ENCODE data around the gene RASSF7.
A peak's percentile ranks its signal among the peaks of the same experiment; 100 is the strongest.
"Not testable (repeated sequence)": the region's sequence is repeated elsewhere in the genome, so short reads cannot be mapped to it uniquely, and the experiment has no call there.

Gene RASSF7

DNA sequence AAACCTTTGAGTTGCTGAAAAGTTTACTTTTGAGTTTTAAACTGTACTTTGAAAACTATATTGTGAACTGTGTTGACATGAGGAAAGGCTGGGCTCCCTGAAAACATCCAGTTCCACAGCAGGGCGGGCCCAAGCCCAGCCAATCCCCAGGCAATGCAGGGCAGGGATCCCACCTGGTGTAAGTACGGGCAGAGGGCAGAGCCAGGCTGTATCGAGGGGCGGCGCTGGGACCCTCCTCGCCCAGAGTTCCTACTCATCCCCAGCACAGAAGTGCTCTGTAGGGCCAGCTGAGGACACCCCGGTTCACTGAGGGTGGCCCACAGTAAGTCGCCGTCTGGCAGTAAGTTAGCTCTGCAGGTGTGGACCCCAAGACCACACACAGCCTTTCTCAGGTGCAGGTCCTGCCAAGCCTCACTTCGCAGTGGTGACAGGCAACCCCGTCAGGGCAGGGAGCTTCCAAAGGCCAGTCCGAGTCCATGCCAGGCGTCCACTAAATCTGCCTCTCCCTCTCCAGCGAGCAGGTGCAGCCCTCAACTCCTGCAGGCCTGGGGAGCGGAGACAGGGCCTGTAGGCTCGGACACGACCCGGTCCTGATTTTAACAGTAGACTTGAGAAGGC, 6.3 kb downstream of the RASSF7 start:
- no peak for DNase-seq (ENCODE audit: low spot score)

DNA sequence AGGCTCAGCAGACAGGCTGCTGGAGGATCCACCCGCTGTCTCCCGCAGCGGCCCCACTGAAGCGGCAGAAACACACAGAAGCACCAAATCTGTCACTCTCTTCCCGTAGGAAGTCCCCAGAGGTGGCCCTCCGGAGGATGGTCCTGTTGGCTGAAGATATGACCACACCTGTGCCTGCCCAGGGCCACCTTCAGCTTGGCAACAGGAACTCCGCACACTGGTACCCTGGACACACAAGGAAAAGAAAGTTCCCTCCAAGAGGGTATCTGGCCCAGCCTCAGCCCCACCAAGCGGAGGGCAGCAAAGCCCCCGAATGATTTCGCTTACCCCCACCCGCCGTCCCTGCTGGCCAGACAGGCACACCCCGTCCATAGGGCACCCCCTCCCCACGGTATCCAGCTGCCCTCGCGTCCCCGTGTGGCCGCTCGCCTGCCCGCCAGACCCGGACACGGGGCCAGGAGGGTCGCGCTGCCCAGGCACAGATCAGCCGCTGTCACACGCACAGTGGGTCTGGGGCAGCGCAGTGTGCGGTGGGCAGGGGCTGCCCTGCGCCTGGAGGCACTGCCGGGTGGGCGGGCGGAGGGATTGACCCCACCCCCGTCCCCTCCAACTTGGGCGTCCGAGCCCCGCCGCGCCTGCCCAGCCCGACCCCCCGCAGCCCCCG, 7.0 kb downstream of the RASSF7 start:
- no peak for DNase-seq (ENCODE audit: low spot score)

DNA sequence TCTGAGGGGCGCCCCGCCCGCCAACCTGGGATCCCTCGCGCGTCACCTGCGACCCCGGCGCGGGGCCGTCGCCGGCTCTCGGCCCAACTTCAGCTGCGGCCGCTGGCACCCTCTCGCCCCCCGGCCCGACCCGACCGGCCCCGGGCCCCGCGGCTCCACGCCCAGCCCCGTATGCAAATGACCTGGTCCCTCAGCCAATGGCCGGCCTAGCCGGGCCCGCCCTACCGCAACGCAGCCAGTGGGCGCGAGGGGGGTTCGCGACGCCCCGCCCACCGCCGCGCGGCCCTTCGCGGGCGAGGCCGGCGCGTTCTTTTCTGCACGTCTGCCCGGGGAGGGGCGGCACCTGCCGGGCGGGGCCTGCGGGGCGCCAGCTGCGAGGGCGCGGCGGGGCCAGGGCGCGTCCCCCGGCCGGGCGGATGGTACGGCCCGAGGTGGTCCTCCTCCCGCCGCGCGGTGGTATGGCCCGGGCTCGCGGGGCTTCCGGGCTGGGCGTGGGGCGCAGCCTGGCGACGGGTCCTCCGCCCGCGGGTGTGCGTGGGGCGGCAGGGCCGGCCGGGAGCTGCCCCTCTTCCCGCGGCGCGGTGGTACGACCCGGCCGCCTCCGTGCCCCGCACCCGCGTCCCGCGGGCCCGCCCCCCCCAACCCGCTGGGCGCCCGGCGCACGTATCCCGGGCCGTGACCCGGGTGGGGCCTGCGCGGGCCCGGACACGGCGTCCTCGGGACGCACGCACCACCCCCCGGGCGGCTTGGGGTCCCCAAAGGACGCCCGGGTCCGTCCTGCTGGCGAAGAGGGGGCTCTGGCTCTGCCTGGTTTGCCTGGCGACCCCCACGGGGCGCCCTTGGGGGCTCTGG, 7.8 kb downstream of the RASSF7 start:
- peak; percentile 94 for DNase-seq (ENCODE audit: low spot score)

DNA sequence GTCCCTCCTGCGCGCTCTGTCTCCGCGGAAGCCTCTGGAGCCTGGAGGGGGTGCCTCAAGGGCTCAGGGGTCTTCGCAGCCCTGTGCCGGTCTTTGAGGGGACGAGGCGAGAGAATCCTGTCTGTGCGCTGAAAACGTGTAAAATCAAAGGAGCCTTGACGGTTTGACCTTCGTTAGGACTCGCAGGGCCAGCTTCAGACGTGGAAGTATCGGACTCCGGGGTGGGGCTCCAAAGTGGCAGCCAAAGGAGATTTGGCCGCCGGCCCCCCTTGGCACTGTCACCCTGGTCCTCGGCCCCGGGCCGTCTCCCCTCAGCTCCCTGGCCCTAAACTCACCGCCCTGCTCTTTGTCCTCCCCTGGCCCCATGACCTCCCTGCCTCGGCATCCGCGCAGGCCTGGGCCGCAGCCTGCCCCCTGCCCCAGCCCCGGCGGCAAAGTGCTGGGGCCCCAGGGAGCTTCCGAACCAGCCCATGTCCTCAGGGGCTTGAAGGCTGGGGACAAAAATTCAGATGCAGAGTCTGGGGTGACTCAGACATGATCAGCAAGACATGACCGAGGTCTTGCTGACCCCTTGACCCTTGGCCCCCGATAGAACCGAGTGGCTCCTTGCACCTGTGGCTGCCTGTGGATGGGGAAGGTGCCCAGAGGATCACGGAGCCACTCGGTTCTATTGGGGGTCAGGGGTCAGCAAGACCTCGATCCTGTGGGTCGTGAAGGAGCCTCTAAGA, 8.6 kb downstream of the RASSF7 start:
- DNase-seq (ENCODE audit: low spot score) = no peak

DNA sequence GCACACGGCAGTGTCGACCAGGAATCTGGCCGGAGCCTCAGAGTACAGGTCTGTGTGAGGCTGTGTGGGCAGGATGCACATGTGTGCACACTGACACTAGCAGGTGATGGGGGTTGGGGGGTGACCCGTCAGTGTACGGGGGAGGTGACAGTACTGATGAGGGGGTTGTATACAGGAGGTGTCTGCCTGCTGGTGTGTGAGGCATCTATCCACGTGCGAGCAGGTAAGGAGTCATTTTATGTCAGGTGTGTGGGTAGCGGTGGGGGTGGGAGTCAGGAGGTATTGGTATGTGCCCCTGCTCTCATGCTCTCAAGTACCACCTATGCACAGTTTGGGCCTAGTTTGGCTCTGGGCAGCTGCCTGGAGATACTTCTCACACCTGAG, 11.0 kb downstream of the RASSF7 start:
- no peak for DNase-seq (ENCODE audit: low spot score)

DNA sequence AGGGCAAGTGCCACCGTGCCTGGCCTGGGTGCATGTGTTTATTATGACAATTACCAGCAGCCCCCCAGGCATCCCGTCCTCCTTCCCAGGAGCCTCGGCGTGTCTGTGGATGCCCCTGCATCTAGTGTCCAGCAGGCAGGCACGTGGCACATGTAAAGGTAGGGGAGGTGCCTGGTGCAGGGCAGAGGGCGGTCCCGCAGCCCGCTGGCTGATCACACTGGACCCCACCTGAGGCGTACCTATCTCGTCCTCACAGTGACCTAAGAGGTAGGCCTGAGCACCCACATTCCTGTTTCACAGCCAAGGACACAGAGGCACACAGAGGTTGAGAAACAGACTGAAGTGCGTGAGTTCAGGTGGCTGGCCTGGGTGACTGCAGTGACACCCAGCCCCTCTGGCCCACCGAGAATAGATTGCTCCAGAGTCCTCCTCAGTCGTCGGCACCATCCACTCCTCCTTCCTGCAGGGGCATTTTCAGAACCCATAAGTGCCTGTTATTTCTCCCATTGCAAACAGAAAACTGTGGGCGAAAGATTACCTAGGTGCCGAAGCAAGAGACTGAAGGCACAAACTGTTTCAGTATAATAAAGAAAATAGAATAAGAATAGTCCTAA, 12.5 kb downstream of the RASSF7 start:
- no peak for DNase-seq (ENCODE audit: low spot score)

DNA sequence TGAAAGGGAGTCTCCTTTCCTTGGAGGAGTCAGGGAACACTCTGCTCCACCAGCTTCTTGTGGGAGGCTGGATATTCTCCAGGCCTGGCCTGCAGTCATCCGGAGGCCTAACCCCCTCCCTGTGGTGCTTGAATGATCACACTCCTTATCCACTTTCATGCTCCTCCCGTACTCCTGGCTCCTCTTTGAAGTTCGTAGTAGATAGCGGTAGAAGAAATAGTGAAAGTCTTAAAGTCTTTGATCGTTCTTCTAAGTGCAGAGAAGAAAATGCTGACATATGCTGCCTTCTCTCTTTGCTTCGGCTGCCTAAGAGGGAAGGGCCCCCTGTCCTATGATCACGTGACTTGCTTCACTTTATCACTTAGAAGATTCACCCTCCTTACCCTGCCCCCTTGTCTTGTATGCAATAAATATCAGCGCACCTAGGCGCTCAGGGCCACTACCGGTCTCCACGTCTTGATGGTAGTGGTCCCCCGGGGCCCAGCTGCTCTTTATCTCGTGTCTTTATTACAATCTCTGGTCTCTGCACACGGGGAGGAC, 13.3 kb downstream of the RASSF7 start:
- DNase-seq (ENCODE audit: low spot score) = not testable (repeated sequence)

DNA sequence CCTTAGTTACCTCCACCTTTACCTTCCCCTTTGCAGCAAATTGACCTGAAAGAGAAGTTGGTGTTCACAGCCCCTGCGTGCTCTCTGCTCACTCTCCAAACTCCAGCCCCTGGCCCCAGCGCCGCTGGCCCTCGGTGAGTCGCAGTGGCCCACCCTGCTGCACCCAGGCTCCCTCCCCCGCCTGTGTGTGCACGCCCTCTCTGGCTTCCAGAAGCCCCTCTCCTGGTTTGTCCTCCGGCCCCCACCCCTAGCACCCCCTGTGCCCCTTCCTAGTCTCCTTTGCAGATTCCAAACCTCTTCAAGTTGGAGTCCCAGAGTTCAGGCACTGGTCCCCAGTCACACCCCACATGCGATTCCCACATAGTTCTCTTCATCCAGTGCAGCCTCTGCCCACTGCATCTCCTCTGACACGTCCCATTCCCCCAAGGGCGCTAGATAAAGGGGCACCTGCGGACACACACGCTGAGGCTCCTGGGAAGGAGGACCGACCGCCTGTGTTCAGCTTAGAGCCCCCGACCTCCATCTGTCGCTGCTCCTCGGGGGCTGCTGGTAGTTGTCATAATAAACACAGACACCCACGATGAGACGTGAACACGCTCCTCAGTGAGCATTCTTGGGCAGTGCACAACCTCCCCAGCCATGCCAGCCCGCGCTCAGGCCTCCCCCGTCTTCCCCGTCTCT, 14.0 kb downstream of the RASSF7 start:
- DNase-seq (ENCODE audit: low spot score) = no peak

DNA sequence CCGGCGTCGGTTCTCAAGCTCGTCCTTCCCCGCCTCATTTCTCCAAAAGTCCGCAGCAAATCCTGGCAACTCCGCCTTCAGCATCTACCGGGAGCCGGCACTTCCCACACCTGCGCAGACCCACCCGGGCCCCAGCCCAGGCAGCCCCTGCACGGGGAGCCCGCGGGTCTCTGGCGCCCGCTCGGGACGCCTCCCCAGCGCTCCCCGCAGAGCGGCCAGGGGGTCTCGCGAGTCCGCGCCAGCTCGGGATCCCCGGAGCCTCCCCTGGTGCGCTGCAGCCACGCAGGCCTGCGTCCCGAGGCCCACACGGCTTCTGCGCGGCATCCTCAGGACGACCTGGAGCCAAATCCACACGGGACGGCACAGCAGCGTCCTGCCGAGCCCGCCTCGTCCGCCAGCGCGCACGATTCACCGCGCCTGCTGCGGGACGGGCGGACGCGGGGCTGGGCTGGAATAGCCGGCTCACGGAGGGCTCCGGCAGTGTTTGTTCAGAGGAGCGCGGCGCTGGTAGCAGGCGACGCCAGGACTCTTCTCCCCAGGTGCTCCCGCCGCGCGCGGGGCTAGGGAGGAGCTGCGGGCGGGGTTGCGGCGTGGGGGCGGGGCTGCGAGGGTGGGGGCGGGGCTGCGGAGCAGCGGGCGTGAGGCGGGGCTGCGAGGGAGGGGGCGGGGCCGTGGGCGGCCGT, 14.7 kb downstream of the RASSF7 start:
- no peak for DNase-seq (ENCODE audit: low spot score)

DNA sequence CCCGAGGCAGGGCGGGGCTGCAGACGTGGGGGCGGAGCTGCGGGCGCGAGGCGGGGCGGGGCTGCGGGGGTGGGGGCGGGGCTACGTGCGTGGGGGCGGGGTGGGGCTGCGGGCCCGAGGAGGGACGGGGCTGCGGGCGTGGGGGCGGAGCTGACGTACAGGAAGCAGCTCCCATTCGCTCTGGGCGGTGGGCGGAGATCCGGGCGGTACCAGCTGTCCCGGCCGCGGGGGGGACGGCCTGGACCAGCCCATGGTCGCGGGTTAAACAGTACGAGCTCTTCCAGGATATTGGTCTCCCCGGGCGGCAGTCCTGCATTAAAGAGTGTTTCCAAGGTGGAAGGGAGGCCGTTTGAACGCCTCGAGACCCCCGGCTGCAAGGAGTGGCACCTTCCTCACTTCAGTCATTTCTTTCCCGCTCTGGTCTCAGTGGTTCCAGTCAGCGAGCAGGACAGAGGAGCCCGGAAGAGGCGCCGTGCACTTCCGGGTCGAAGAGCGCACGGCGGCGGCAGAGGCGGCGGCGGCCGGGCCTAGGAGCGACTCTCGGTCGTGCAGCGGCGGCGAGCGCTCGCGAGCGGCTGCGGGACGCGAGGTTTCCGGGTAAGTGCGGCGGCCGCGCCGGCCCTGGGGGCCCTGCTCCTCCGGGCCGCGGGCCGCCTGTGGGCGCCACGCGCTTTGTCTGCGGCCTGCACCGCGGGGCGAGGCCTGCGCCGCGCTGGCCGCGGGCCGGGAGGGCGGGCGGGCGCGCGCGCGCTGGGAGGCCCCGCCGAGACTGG, 15.4 kb downstream of the RASSF7 start, which contains the start of gene PHRF1:
Gene PHRF1, plus strand, starts transcription at position 475 of the 773 bp plus-strand sequence. CDS start 5,043 bp downstream, outside the sequence.
- peak; percentile 96 for DNase-seq (ENCODE audit: low spot score)

DNA sequence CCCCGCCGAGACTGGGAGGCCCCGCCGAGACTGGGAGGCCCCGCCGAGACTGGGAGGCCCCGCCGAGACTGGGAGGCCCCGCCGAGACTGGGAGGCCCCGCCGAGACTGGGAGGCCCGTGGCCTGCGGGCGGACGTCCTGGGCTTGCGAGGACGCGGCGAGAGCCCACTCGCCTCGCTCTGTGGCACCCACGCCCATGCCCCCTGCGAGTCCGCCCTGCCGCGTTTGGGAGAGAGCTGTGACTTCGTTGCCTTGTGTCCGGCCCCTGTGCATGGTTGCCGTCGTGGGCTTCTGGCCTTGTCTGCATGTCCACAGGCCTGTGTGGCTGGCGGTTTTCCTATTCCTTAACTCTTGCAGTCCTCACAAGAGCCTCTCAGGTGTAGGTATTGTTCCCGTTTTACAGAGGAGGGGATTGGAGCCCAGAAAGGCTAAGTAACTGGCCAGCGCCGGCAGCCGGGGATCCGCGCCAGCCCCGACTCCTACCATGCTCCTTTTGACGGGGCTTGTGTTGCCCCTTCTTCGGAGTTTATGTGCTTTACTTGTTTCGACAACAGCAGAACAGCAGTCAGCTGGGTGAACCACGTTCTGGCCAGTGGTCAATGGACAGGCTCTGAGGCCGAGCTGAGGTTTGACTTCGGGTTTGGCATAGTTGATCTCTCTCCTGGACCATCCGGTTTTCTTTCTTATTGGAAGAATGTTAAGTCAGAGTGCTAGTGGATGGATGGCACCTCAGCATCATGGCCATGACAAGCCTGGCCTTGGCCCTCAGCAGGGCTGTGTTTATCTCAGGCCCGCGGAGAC, 16.2 kb downstream of the RASSF7 start:
- no peak for DNase-seq (ENCODE audit: low spot score)

DNA sequence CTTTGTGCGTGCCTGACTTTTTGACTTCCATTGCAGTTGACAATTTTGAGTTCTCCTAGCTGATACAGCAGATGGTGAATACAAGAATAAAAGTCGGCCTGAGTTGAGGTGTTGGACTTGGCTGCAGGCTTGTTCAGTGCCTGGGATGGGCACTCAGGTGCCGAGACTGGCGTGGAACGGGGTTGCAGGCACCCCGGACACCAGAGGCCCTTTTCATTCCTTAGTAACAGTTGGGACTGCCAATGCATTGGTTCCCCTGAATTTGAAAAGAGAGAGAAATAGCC, 16.8 kb downstream of the RASSF7 start:
- no peak for DNase-seq (ENCODE audit: low spot score)

DNA sequence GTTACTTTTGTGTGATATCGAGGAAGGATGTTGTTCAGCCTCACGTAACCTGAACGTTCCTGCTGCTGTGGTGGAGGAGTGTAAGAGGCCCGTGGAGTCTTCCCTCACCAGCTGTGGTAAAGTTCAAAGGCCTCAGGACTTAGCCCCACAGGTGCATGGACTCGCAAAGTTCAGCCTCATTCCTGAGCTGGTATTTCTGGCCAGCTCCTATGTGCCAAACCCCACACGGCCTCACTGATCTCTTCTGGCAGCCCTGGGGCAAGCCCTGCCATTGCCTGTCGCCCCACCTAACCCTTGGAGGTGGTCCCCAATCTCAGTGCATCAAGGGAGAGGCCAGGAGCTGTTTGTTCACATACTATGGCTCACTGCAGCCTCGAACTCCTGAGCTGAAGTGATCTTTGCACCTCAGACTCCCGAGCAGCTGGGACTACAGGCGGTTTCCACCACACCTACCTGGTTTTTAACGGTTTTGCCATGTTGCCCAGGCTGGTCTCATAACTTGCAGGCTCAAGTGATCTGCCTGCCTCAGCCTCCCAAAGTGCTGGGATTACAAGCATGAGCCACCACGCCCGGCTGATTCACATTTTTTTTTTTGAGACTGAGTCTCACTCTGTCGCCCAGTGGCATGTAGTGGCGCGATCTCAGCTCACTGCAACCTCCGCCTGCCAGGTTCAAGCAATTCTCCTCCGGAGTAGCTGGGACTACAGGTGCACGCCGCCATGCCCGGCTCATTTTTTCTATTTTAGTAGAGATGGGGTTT, 17.7 kb downstream of the RASSF7 start:
- DNase-seq (ENCODE audit: low spot score) = no peak

DNA sequence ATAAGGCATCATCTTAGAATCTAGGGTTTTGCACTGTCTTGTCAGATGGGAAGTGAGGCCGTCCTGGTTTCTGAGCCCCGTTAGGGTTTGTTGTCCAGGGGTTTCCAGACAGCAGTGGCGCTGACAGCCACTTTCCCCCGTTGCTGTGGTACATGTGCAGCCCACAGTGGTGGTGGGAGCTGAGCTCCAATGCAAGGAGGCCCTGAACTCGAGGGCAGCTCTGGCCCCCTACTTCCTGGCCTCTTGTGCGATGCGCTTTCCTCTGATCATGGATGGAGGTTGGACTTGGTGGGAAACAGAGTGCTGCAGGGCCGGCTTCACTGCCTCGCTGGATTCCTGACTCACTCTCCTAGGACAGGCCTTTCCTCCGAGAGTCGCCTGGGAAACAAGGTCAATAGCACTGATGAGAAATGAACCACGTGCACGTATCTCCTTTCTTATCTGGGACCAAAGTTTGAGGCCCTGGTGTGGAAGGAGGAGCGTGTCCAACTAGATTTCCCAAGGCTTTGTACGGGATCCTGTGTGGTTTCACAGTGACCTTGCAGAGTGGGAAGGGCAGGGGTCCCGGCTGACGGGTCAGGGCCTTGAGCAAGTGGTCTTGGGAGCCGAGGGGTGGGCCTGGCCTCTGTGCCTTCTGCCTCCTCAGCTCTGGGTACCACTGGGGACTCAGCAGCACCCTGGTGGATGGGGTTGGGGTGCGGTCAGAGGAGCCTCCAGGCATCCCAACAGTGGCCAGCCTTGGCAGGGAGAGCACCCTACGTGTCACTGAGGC, 19.2 kb downstream of the RASSF7 start:
- DNase-seq (ENCODE audit: low spot score) = no peak

DNA sequence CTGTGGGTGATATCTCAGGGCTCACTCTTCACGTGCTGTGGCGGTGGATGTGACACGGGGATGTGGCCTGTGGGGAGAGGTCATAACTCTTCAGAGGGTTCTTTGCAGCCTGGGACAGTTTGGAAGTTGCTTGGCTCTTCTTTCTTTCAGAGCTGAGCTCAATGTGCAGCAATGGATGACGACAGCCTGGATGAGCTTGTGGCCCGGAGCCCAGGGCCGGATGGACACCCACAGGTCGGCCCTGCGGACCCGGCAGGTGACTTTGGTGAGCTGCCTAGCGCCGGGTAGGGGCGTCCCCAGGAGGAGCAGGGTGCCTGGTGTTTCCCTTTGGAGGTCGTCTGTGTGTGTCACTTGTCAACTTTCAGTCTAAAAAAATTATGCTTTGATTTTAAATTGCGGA, 20.6 kb downstream of the RASSF7 start:
- no peak for DNase-seq (ENCODE audit: low spot score)

DNA sequence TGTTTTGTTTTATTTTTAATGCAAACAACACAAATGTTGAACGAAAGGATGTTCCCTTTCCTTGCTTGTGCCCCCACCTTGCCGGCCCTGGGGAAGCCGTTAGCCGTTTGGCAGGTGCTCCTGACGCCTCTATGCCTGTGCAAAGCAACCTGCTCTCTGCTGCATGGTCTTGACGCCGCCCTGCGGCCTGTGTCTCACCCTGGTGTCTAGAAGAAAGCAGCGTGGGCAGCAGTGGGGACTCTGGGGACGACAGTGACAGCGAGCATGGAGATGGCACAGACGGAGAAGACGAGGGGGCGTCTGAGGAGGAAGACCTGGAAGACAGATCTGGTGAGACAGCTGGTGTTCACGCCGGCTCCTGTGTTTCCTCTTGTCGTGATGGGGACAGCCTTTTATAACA, 21.0 kb downstream of the RASSF7 start:
- DNase-seq (ENCODE audit: low spot score) = no peak

DNA sequence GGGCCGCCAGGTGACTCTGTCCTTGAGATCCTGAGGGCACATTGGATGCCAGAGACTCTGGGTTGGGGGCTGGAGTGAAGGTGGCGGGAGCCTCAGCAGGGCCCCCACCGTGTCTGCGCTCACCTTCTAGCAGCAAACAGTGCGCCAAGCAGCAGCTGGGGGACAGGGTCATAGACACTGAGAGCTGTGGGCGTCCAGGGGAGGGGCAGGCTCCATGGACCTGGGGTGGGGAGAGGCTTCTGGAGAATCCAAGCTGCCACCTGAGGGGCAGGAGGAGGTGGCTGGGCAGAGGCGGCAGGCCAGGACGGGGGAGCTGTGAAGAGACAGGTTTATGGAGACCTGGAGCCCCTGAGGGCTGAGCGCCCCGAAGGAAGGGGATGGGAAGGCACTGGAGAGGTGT, 23.5 kb downstream of the RASSF7 start:
- no peak for DNase-seq (ENCODE audit: low spot score)

Data from CD4-positive, alpha-beta T cell treated with Interleukin-15 for 4 hours (primary cell).